ENCODE results near the gene SDHB. TPM values are rescaled to one million over a fixed set of nuclear protein-coding genes. Genes with fewer than 3 reads are reported as not detected.

SDHB gene
- total and polyA plus RNA-seq, 2 of the 8 experiments (the other 6 are each of a cell fraction or from before 2014, with no cell fraction given), result 84.0 to 98.7 TPM

DNA sequence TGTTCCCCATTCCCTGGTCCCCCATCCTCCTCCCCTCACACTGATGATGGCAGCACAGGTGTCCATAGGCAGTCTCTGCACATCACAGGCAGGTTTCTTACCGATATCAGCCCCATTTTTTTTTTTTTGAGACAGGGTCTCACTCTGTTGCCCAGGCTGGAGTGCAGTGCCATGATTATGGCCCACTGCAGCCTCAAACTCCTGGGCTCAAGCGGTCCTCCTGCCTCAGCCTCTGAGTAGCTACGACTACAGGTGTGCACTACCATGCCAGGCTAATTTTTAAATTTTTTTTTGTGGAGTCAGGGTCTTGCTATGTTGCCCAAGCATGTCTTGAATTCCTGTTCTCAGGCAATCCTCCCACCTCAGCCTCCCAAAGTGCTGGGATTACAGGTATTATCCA is 28.9 kb upstream of the SDHB start:
- DNase-seq (ENCODE audit: low read depth in 1 of 2, low spot score in 2 of 2) (no peak), FAIRE-seq (no peak)
- CTCF ChIA-PET (ENCODE audit: partially characterized antibody), result interaction anchor here (2.4 kb wide), 1 partner anchor 42 kb away, joined by 9 read pairs; no protein-coding TSS in a partner anchor
- Histone ChIP-seq H2BK20ac (ENCODE audit: low read length) (no peak overlapping the region), H3K56ac (replicated peaks; ENCODE audit: insufficient read length, low read depth, low read length) (no peak overlapping the region), H4K8ac (ENCODE audit: extremely low read depth, insufficient read depth, low read length) (no peak overlapping the region), H3K27ac (ENCODE audit: low read depth, low read length) (no peak overlapping the region), H3K18ac (ENCODE audit: extremely low read depth, low read length) (no peak overlapping the region), H2BK120ac (replicated peaks; ENCODE audit: low read depth, low read length) (no peak overlapping the region), H2BK12ac (ENCODE audit: low read depth, low read length) (no peak overlapping the region), H3K23me2 (ENCODE audit: low read depth, low read length) (no peaks in the 10 kb centered on the region), H4K20me1 (replicated peaks in 1 of 2; ENCODE audit: control insufficient read depth in 1 of 2, insufficient read depth in 2 of 2, low read length in 2 of 2) (no peaks in the 10 kb centered on the region), H2BK15ac (ENCODE audit: low read length) (no peak overlapping the region), H2BK5ac (ENCODE audit: low read depth, low read length) (no peak overlapping the region), H3K4me3 (ENCODE audit: extremely low read depth in 1 of 4, insufficient read depth in 2 of 4, low read depth in 3 of 4, low read length in 4 of 4) (no peak overlapping the region), H3K9ac (replicated peaks in 1 of 4; ENCODE audit: extremely low read depth in 1 of 4, low read depth in 3 of 4, low read length in 3 of 4) (no peak overlapping the region), H3K23ac (ENCODE audit: insufficient read length) (no peak overlapping the region), H3K79me2 (ENCODE audit: control insufficient read depth in 1 of 2, insufficient read depth in 2 of 2, low read length in 2 of 2) (no peaks in the 10 kb centered on the region), H3K36me3 (ENCODE audit: control insufficient read depth in 2 of 4, insufficient read depth in 4 of 4, low read length in 3 of 4) (no peaks in the 10 kb centered on the region), H4K5ac (ENCODE audit: insufficient read length, low read depth, low read length) (no peak overlapping the region), H3K27me3 (replicated peaks in 1 of 4; ENCODE audit: control insufficient read depth in 3 of 4, extremely low read depth in 1 of 4, insufficient read depth in 3 of 4, low read length in 3 of 4) (no peaks in the 10 kb centered on the region), H3K14ac (ENCODE audit: insufficient read length) (no peak overlapping the region), H3K79me1 (ENCODE audit: low read depth, low read length) (no peaks in the 10 kb centered on the region), H3K4me2 (ENCODE audit: insufficient read depth in 1 of 2, low read depth in 2 of 2, low read length in 2 of 2) (no peak overlapping the region), H3K9me3 (ENCODE audit: insufficient read depth in 2 of 2, low read depth in 1 of 2, low read length in 1 of 2) (peaks cover 0 to 3% of the 10 kb centered on the region in 2 experiments; a peak in 1 of 4 replicates), H2AFZ (ENCODE audit: low read length) (no peak overlapping the region), H3K4me1 (replicated peaks in 1 of 4; ENCODE audit: control insufficient read depth in 3 of 4, insufficient read depth in 4 of 4, low read length in 3 of 4) (no peaks in the 10 kb centered on the region), H3K4ac (replicated peaks; ENCODE audit: insufficient read length, low read depth, low read length) (no peak overlapping the region), H4K91ac (replicated peaks; ENCODE audit: insufficient read length, low read length) (no peak overlapping the region), H2AK5ac (ENCODE audit: low read depth, low read length) (no peak overlapping the region)
- TF ChIP-seq SIRT6 (IDR thresholded peaks at IDR 0.05; ENCODE audit: low read length) (no peak), KDM1A (IDR thresholded peaks at IDR 0.05; ENCODE audit: borderline replicate concordance, low read length) (no peak), POLR2AphosphoS5 (IDR thresholded peaks at IDR 0.05; ENCODE audit: low read depth, low read length) (no peak), YY1 (IDR thresholded peaks at IDR 0.05; ENCODE audit: low read depth, low read length) (no peak)
- POLR2A ChIA-PET (ENCODE audit: partially characterized antibody), result no interaction called here
- WGBS, 2 experiments (ENCODE audit: extremely low coverage in 1 of 2, insufficient coverage in 1 of 2, insufficient read length in 1 of 2, insufficient replicate concordance in 2 of 2, low coverage in 1 of 2, low lambda C conversion rate in 2 of 2, missing lambda C conversion rate in 1 of 2), result 84% methylated on average over 3 of the region's 3 CpGs; no CpG with 5 or more reads in 1 of the 2 experiments
